ENCODE data around the gene TMC3. TPM values are rescaled to one million over a fixed set of nuclear protein-coding genes. Genes with fewer than 3 reads are reported as not detected.

TMC3 gene
- polyA plus RNA-seq, 1 of the 3 experiments (the other 2 are of a cell fraction), result not detected

DNA sequence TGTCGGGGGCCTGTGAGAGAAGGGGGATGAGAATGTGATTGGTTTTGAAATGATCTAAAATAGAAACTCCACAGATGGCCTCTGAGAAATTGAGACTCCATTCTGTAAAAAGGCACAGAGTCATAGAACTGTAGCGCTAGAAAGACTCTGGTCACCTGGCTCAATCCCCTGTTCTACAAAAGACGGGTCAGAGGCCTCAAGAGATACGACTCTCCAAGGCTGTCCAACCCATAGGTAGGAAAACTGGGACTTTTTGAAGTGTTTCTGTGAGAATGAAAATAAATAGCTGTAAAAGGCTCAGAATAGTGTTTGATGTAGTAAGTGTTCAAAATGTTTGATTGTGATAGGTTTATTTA is 11.7 kb upstream of the TMC3 start:
- TF ChIP-seq RCOR1 (IDR thresholded peaks at IDR 0.05; ENCODE audit: low read length), result no peak
- TF ChIP-seq, protein P1, sequence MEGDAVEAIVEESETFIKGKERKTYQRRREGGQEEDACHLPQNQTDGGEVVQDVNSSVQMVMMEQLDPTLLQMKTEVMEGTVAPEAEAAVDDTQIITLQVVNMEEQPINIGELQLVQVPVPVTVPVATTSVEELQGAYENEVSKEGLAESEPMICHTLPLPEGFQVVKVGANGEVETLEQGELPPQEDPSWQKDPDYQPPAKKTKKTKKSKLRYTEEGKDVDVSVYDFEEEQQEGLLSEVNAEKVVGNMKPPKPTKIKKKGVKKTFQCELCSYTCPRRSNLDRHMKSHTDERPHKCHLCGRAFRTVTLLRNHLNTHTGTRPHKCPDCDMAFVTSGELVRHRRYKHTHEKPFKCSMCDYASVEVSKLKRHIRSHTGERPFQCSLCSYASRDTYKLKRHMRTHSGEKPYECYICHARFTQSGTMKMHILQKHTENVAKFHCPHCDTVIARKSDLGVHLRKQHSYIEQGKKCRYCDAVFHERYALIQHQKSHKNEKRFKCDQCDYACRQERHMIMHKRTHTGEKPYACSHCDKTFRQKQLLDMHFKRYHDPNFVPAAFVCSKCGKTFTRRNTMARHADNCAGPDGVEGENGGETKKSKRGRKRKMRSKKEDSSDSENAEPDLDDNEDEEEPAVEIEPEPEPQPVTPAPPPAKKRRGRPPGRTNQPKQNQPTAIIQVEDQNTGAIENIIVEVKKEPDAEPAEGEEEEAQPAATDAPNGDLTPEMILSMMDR (IDR thresholded peaks at IDR 0.05), result no peak
- no peak for TF ChIP-seq TCF12 (IDR thresholded peaks at IDR 0.05)
- TF ChIP-seq FOXJ3 (CRISPR knock-in tag; IDR thresholded peaks at IDR 0.05), result no peak
- TF ChIP-seq YY1 (IDR thresholded peaks at IDR 0.05; ENCODE audit: low read depth), result no peak
- TF ChIP-seq, protein P2, sequence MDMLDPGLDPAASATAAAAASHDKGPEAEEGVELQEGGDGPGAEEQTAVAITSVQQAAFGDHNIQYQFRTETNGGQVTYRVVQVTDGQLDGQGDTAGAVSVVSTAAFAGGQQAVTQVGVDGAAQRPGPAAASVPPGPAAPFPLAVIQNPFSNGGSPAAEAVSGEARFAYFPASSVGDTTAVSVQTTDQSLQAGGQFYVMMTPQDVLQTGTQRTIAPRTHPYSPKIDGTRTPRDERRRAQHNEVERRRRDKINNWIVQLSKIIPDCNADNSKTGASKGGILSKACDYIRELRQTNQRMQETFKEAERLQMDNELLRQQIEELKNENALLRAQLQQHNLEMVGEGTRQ (IDR thresholded peaks at IDR 0.05; ENCODE audit: borderline replicate concordance, low read depth, low read length), result no peak
- TF ChIP-seq EZH2phosphoT487 (IDR thresholded peaks at IDR 0.05; ENCODE audit: borderline replicate concordance, low read depth), result no peak
- TF ChIP-seq, protein P3, sequence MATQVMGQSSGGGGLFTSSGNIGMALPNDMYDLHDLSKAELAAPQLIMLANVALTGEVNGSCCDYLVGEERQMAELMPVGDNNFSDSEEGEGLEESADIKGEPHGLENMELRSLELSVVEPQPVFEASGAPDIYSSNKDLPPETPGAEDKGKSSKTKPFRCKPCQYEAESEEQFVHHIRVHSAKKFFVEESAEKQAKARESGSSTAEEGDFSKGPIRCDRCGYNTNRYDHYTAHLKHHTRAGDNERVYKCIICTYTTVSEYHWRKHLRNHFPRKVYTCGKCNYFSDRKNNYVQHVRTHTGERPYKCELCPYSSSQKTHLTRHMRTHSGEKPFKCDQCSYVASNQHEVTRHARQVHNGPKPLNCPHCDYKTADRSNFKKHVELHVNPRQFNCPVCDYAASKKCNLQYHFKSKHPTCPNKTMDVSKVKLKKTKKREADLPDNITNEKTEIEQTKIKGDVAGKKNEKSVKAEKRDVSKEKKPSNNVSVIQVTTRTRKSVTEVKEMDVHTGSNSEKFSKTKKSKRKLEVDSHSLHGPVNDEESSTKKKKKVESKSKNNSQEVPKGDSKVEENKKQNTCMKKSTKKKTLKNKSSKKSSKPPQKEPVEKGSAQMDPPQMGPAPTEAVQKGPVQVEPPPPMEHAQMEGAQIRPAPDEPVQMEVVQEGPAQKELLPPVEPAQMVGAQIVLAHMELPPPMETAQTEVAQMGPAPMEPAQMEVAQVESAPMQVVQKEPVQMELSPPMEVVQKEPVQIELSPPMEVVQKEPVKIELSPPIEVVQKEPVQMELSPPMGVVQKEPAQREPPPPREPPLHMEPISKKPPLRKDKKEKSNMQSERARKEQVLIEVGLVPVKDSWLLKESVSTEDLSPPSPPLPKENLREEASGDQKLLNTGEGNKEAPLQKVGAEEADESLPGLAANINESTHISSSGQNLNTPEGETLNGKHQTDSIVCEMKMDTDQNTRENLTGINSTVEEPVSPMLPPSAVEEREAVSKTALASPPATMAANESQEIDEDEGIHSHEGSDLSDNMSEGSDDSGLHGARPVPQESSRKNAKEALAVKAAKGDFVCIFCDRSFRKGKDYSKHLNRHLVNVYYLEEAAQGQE (IDR thresholded peaks at IDR 0.05; ENCODE audit: low read depth, low read length), result no peak
- no peak for TF ChIP-seq SIN3A (IDR thresholded peaks at IDR 0.05; ENCODE audit: borderline replicate concordance, low read depth, low read length)
- no peak for TF ChIP-seq EP300 (IDR thresholded peaks at IDR 0.05; ENCODE audit: borderline replicate concordance in 1 of 2, low read depth in 1 of 2, low read length in 1 of 2)

More for the DNA sequence above, 11.7 kb upstream of the TMC3 start:
- no peaks in the 10 kb centered on the region for H3K9me3 ChIP-seq
- H3K9me2 ChIP-seq, result no peaks in the 10 kb centered on the region
- ChIA-PET POLR2A (no interaction called here), CTCF (interaction anchor here (1.0 to 2.2 kb wide), 2 partner anchors 120 to 279 kb away, joined by 3 to 6 read pairs; no protein-coding TSS in a partner anchor)
- 50% methylated on average over 4 of the region's 4 CpGs for WGBS (ENCODE audit: low lambda C conversion rate)
- H3K36me3 ChIP-seq (replicated peaks in 1 of 2; ENCODE audit: control insufficient read depth in 1 of 2, insufficient read depth in 2 of 2, low read length in 1 of 2), result no peaks in the 10 kb centered on the region
- DNase-seq, result no peak
- peaks cover 0 to 7% of the 10 kb centered on the region in 2 experiments; a peak in 2 of 4 replicates for H3K4me1 ChIP-seq (ENCODE audit: control insufficient read depth in 1 of 2, insufficient read depth in 2 of 2, low read depth in 1 of 2, low read length in 1 of 2)
- no peak overlapping the region for H3K27ac ChIP-seq (ENCODE audit: low read depth in 2 of 2, low read length in 1 of 2)
- no peaks in the 10 kb centered on the region for H4K20me1 ChIP-seq (ENCODE audit: insufficient read depth)
- no peak overlapping the region for H3K4me2 ChIP-seq
- H2AFZ ChIP-seq (ENCODE audit: low read depth), result no peak overlapping the region
- no peaks in the 10 kb centered on the region for H3F3A ChIP-seq (replicated peaks; ENCODE audit: insufficient read depth)
- no peak overlapping the region for H3K9ac ChIP-seq
- no peak overlapping the region for H3K4me3 ChIP-seq (ENCODE audit: low read depth in 2 of 2, low read length in 1 of 2)
- H3K27me3 ChIP-seq (ENCODE audit: insufficient read depth), result no peaks in the 10 kb centered on the region
- no peaks in the 10 kb centered on the region for H3K79me2 ChIP-seq (ENCODE audit: insufficient read depth)
